Peyer's patch (tissue), 4 donors: Measurements from ENCODE around the gene ARFGAP1. TPM values are rescaled to one million over a fixed set of nuclear protein-coding genes. Genes with fewer than 3 reads are reported as not detected.

Experiments
- DNase-seq, 3 donors: peaks; one replicate each; pipeline ENCODE4 v3.0.0-alpha.2; 2017 to 2019
- H3K27ac ChIP-seq, 4 donors: fragments of 200-600 bp; sonication (generic); one replicate each; pipeline ENCODE4 v1.5.1; 2016 to 2019
- H3K27me3 ChIP-seq, 2 donors: fragments of 200-600 bp; sonication (generic); one replicate each; pipeline ENCODE4 v1.5.1; 2019
- H3K36me3 ChIP-seq, 3 donors: fragments of 200-600 bp; sonication (generic); one replicate each; pipeline ENCODE4 v1.5.1; 2016 to 2019
- H3K4me1 ChIP-seq, 4 donors: fragments of 200-600 bp; sonication (generic); one replicate each; pipeline ENCODE4 v1.5.1; 2016 to 2019
- H3K4me3 ChIP-seq, 4 donors: fragments of 200-600 bp; sonication (generic); 1 replicate in 3 of 4; 2 replicates in 1 of 4; pipeline ENCODE4 v1.5.1; 2016 to 2019; ENCODE audit warnings: mild to moderate bottlenecking in 1 of 4
- H3K9me3 ChIP-seq, 4 donors: fragments of 200-600 bp; sonication (generic); one replicate each; pipeline ENCODE4 v1.5.1; 2016 to 2019; ENCODE audit warnings: mild to moderate bottlenecking in 1 of 4
- CTCF ChIP-seq, 6 experiments: fragments of 450-650 bp in 4 of 6; fragments of 200-600 bp in 2 of 6; sonication (generic) in 1 of 6; IDR thresholded peaks; one replicate each; pipeline ENCODE4 v1.5.1; 2017 to 2019; ENCODE audit warnings: antibody characterized with exemption in 6 of 6, mild to moderate bottlenecking in 3 of 6, moderate library complexity in 1 of 6
- POLR2A ChIP-seq, 2 donors: fragments of 450-650 bp; IDR thresholded peaks; one replicate each; pipeline ENCODE4 v1.5.1; 2017; ENCODE audit warnings: antibody characterized with exemption in 2 of 2, mild to moderate bottlenecking in 2 of 2, moderate library complexity in 2 of 2
- total RNA-seq, 4 donors: library from RNA; depleted of rRNA; stranded (reverse); fragments of >200 nt; gene quantifications; one replicate each; pipeline ENCODE4 v1.1.0, GENCODE V29; 2016

ARFGAP1 gene
- total RNA-seq, 4 donors from 2014 or later, result 66.6 to 149 (median 89.8) TPM

GRCh38 chr20:63257629-63258028, 15.0 kb upstream of the ARFGAP1 start:
- Histone ChIP-seq H3K27ac (no peak overlapping the region), H3K4me3 (no peak overlapping the region), H3K9me3 (no peaks in the 10 kb centered on the region), H3K4me1 (peaks cover 0 to 12% (median 8%) of the 10 kb centered on the region in 4 donors), H3K36me3 (no peaks in the 10 kb centered on the region), H3K27me3 (peaks cover 0 to 20% of the 10 kb centered on the region in 2 donors)
- no peak for DNase-seq
- TF ChIP-seq CTCF (IDR thresholded peaks at IDR 0.05) (no peak), POLR2A (IDR thresholded peaks at IDR 0.05) (no peak)

GRCh38 chr20:63258781-63259180, 13.8 kb upstream of the ARFGAP1 start:
- TF ChIP-seq POLR2A (IDR thresholded peaks at IDR 0.05) (no peak), CTCF (IDR thresholded peaks at IDR 0.05) (no peak)
- peaks cover 0 to 15% of the 10 kb centered on the region in 2 donors for H3K27me3 ChIP-seq
- H3K27ac ChIP-seq, result no peak overlapping the region

GRCh38 chr20:63259734-63260460, 12.7 kb upstream of the ARFGAP1 start:
- Histone ChIP-seq H3K4me1 (no peaks in the 10 kb centered on the region), H3K27me3 (peaks cover 0 to 3% of the 10 kb centered on the region in 2 donors), H3K9me3 (no peaks in the 10 kb centered on the region), H3K4me3 (no peak overlapping the region), H3K27ac (no peak overlapping the region), H3K36me3 (no peaks in the 10 kb centered on the region)
- no peak for DNase-seq
- no peak for TF ChIP-seq CTCF (IDR thresholded peaks at IDR 0.05)
- TF ChIP-seq POLR2A (IDR thresholded peaks at IDR 0.05), result no peak

More at GRCh38 chr20:63258781-63259180, 13.8 kb upstream of the ARFGAP1 start:
- Histone ChIP-seq H3K4me3 (no peak overlapping the region), H3K36me3 (no peaks in the 10 kb centered on the region), H3K4me1 (peaks cover 0 to 8% (median 5%) of the 10 kb centered on the region in 4 donors), H3K9me3 (no peaks in the 10 kb centered on the region)
- no peak for DNase-seq

- Histone ChIP-seq H3K9me3 (no peaks in the 10 kb centered on the region), H3K27me3 (no peaks in the 10 kb centered on the region), H3K4me3 (no peak overlapping the region), H3K36me3 (no peaks in the 10 kb centered on the region), H3K4me1 (no peaks in the 10 kb centered on the region), H3K27ac (no peak overlapping the region)
- no peak for DNase-seq
- TF ChIP-seq POLR2A (IDR thresholded peaks at IDR 0.05) (no peak), CTCF (IDR thresholded peaks at IDR 0.05) (no peak)
These were observed 12.1 kb upstream of the ARFGAP1 start for GRCh38 chr20:63260521-63260920.

GRCh38 chr20:63261060-63261794, 11.4 kb upstream of the ARFGAP1 start:
- Histone ChIP-seq H3K27me3 (no peaks in the 10 kb centered on the region), H3K9me3 (no peaks in the 10 kb centered on the region), H3K4me1 (no peaks in the 10 kb centered on the region), H3K4me3 (no peak overlapping the region), H3K36me3 (no peaks in the 10 kb centered on the region), H3K27ac (no peak overlapping the region)
- no peak for TF ChIP-seq POLR2A (IDR thresholded peaks at IDR 0.05)
- TF ChIP-seq CTCF (IDR thresholded peaks at IDR 0.05), result no peak
- no peak for DNase-seq
